GM21576 (cell line): ENCODE data around the gene FCGR3A.
A peak's percentile ranks its signal among the peaks of the same experiment; 100 is the strongest.
"Not testable (repeated sequence)": the region's sequence is repeated elsewhere in the genome, so short reads cannot be mapped to it uniquely, and the experiment has no call there.

Experiments
- ATAC-seq: cut with Tn5 transposase; IDR thresholded peaks from one replicate; pipeline ENCODE4 v1.9.1; 2021; ENCODE audit warnings: mild to moderate bottlenecking, moderate library complexity; ENCODE audit not compliant: unreplicated experiment

The FCGR3A gene

DNA sequence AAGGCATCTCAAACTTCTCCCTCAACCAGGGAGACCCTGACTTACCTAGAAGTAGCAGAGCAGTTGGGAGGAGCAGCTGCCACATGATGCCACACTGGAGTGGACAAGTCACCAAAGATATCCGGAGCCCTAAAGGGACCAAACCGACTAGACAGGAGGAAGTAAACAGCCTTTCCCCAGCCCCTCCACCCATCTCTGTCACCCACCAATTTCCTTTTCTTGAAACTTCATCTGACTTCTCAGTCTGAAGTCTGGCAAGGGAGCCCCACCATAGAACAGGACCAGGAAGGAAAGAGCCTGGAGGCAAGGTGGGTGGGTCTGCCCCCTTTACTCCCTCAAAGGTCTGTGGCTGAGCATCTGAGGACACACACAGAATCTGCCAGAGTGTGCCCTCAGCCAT lies at the start of gene FCGR3A:
Gene FCGR3A, minus strand, starts transcription at position 167 of the 400 bp plus-strand sequence. Its CDS starts 82 bp downstream, at position 85.
- ATAC-seq: no peak

DNA sequence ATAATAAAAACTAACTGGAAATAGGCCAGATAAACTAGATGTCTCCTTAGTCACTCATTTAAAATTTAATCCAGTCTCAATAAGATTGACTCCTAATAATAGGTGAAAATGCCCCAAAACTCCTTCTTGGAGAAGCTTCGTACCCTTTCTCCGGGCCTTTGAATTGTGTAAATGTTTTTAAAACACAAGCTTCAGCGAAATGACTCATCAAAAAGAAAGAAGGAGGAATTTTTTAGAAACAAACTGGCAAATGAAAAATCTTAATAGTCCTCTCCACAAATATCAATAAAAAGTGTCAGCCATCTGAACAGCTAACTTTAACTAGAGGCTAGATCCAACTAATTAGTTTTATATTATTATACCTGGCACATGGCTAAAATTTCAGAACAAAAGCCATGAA lies 47.5 kb upstream of the FCGR3A start:
- not testable (repeated sequence) for ATAC-seq

DNA sequence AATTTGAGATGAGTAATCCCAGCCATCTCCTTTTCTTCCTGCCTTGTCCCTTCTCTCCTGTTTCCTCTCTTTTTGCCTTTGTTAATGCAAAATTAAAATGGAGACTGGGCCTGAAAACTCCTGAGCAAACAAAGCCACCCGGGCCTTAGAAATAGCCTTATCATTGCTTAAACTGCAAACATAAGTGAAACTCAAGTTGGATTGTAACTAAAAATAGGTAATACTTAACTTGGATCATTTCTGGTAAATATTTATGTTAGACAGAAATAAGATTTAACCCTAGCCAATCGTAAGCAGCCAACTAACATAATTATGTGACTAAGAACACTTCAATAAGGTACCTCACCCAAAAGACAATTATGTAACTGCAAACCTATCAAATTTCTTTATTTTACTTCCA lies 46.0 kb upstream of the FCGR3A start:
- ATAC-seq: not testable (repeated sequence)

DNA sequence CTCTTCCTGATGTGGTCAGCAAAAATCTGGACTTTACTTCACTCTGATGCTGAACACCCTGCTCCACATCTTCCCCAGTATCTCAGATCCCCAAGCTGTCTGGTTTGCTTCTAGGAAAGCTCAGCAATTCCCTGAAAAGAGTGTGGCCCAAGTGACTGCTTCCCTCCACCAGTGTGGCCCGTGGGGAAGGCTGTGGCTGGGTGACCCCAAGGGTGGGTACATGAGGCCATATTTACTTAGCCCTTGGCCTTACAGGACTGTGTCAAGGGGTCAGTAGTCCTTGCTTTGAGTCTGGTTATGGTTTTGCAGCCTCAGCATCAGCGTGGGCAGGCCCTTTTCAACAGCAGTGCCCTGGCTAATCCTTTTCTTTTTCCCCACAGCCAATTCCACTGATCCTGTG lies 45.6 kb upstream of the FCGR3A start:
- not testable (repeated sequence) for ATAC-seq

DNA sequence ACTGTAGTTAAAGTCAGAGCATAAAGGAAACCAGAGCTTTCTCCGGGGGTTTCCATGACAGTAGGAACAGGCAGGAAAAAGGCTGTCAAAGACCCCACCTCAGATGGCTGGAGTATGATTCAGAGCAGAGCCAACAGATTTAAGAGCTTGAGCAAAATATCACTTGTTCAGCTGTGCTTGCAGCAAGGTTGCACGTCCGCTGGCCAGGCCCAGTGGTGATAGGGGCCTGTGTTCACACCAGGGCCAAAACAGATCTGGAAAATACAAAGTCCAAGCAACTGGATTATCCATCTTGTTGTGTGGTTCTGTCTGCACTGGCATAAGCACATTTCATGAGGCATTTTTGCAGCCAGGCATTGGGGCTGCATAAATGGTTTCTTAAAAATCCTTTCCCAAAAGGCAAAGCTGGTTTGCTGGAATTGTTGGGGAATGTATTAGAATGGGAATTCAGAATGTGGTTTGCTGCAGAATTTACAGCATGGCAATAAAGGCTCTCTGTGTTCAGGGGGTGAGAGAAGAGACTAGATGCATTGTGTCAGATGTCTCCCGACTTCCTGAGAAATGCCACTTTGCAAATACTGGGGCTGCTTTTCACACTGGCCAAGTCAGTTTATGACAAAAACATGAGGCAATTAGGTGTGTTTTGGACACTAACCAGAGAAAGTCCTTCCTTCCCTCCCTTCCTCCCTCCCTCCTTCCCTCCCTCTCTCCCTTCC lies 44.8 kb upstream of the FCGR3A start:
- ATAC-seq: not testable (repeated sequence)

DNA sequence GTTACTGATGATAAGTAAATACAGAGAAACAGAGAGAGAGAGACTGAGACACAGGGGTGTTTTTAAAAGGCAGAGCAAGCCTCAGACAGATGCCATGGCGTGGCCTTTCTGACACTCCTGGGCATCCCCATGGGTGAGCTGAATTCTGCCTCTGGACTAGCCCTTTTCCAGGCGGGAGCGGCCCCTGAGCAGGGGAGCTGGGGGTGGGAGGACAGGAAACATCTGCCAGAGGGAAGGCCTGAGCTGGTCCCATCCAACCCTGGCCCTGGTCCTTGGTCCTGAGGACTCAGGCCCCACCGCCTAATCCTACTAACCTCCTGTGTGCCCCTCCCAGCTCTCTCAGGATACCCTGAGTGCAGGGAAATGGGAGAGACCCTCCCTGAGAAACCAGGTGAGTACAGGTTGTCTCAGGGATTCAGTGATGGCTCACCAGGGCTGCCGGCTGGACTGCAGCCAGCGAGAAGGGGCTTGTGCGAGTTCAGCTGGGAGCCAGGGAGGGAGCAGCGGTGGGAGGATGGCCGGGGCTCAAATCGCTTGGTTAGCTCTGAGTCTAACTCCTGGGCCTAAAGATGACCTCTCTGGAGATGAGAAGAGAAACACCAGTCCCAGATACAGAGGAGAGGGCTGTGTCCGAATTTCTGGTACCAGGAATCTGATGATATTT lies 43.6 kb upstream of the FCGR3A start:
- not testable (repeated sequence) for ATAC-seq

DNA sequence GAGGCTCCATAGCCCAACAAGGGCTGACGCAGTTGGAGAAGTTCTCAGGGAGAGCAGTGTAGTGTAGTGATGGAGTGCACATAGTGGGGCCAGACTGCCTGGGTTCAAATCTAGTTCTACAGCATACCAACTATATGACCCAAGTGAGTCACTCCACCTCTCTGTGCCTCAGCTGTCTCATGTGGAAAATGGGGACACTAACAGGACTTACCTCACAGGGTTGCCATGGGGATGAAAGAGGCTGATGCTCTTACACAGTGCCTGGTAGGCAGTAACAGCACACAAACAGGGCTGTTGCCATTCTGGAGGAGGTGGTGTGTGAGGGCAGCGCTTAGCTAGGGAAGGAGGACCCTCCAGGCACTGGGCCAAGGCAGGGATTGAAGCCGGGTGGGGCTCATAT lies 43.0 kb upstream of the FCGR3A start:
- ATAC-seq: not testable (repeated sequence)

DNA sequence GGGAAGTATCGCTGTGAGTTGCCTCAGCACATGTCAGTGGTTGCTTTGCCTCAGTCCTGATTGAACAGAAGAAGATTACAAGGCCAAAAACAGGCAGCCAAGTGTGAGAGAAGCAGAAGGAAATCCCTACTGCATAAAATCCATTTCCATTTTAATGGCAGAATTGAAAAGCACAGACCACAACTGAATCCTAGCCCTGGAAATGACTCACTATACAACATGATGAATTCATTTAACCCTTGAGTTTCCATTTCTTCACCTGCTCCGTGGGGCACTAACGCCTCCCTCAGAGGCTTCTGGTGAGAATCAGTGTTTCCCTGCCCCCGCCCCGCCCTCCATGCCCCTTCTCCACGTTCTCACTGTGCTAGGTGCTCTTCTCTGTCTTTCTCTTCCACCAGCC lies 40.3 kb upstream of the FCGR3A start:
- ATAC-seq: not testable (repeated sequence)

DNA sequence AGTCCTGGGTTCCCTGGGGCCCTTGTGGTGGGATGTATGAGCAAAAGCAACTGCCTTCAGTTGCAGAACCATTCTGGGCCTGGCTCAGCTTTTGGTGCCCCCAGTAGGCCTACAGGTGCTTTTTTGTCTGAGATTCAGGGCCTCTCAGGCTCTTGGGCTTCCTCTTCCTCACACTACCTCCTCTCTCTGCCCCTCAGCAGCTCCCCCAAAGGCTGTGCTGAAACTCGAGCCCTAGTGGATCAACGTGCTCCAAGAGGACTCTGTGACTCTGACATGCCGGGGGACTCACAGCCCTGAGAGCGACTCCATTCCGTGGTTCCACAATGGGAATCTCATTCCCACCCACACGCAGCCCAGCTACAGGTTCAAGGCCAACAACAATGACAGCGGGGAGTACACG lies 39.7 kb upstream of the FCGR3A start:
- not testable (repeated sequence) for ATAC-seq

DNA sequence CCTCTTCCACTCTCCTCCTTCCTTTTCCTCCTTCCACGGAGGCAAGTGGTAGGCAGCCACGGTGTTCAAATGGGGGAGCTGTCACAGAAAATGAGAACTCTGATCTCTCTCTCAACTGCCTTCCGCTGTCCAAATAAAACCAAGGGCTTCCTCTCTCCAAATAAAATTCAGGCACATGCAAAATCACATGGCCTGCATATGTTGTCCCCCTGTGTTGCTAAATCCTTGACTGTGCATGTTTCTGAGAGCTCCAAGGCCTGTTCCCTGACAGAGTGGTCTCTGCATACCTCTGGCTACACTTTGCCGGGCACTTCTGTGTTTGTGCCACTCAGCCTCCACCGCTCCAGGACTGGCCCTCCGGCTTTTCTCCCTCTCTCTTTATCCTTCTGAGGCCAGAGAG lies 39.0 kb upstream of the FCGR3A start:
- ATAC-seq: not testable (repeated sequence)

DNA sequence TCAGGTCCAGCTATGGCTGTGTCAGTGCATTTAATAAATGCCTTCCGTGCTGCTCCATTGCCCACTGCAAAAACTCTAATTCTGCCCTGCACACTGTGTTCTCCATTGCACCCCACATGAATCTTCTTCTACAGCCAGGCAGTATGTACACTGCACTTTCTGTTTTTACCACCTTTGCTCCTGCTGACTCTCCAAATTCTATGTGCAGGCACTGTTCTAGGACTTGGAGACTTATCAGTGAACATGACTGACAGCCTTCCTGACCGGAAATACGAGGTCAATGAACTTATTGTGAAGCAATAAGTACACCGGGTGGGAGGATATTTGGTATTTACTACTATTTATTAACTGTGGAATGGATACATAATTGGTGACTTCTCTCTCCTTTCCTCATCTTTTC lies 33.3 kb upstream of the FCGR3A start:
- not testable (repeated sequence) for ATAC-seq

DNA sequence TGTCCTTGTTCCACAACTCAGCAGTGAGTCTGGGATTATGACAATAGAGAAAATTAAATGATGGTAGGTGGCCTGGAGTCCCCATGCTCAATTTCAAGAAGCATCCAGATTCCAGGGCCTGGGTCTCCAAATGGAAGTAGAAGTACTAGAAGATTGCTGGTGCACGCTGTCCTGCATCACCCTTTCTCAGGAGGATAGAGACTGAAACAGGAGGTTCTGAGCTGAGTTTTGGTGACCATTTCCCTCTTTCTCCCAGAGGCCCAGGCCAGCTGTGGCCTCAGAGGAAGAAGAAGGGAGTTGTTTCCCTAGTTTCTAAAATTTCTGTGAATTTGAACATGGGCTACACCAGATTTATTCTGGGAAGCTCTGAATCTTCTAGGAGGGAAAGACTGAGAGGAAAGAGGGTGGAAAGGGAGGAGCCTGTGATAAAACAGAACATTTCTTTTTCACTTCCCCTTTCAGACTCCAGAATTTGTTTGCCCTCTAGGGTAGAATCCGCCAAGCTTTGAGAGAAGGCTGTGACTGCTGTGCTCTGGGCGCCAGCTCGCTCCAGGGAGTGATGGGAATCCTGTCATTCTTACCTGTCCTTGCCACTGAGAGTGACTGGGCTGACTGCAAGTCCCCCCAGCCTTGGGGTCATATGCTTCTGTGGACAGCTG lies 31.4 kb upstream of the FCGR3A start:
- peak; percentile 69 for ATAC-seq

DNA sequence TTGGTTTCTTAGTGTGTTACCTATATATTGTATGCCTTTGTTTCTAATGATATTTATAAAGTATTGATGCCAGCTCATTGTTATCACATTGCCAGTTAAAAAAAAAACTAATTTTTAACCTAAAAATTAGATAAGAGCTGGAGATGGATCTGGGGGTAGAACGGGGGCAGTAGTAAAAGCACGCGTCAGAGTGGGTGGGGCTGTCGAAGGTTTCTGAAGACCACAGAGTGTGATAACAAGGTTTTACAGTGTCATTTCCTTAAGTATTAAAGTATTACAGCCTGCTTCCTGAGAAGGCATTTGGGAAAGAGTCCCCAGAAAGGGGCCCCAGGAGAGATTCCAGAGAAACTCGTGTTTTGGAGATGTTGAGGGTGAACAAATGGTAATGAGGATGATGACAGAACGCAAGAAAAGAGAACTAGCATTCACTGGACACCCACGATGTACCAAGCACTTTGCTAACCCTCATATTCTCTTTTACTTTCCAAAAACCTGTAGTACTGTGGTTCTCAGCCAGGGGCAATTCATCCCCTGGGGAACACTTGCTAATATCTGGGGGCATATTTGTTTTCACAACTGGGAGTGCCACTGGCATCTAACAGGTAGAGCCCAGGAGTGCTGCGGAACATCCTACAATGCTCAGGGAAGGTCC lies 30.4 kb upstream of the FCGR3A start:
- not testable (repeated sequence) for ATAC-seq

DNA sequence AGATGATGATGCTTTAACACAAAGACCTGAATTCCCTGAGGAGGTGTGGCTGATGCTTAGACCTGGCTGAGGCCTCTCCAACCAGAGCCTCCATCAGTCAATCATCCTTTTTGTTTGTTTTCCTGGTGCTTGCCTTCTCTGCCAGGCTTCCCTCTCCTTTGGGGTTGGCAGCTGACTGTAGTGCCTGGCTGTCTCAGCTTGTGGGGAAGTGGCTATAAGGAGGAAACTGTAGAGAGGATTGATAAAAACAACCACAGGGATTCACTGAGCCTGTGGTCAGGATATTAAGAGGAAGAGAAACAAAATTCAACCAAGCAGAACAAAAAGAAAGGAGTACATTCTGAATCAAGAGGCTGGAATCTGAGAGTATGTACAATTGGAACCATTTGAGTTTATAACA lies 27.1 kb upstream of the FCGR3A start:
- not testable (repeated sequence) for ATAC-seq

DNA sequence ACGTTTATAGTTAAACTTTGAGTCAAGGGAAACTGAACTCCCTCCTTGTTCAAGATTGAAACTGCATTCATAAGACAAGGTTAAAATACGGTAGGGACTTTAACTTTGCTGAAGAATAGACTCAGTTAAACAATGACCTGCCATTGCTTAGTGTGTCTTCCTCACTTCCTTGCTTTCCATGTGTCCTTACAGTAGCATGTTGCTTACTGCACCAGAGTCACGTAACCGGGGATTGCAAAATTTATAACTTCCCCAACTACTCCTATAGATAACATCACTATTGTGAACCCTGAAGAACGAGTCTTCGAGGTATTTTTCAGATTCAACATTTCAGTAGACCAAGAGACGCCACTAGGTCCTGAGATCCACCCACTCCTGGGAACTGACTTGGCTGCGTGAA lies 22.1 kb upstream of the FCGR3A start:
- not testable (repeated sequence) for ATAC-seq

DNA sequence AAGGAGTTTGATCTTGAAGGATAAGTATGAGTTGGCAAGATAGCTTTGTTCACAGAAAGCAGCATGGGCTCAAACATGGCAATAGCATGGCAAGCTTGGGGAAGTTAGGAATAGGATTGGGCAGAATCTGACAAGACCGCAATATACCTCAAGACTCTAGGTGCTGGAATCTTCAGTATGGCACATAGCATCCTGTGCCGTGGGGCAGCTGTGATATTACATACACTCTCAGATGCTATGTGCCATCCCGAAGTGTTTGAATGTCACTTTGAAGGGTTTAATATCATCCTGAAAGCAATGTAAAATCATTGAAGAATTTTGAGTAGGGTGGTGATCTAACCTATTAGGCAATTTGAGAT lies 17.0 kb upstream of the FCGR3A start:
- not testable (repeated sequence) for ATAC-seq

DNA sequence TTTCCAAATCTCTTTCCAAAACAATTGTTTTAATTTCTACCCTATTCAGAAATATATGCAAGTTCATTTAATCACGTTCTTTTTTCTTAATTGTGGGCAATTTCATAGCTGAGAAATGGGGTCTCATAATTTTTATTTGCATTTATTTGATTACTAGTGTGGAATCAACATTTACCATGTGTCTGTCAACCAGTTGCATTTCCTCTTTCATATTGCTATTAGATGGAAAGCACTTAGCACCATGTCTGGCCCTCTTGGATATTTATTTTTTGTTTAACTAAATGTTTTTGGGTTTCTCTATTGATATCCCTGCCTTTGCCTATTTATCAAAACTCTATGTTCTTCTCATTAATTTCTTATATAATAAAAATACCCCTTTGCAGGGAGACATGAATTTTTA lies 13.9 kb upstream of the FCGR3A start:
- ATAC-seq: not testable (repeated sequence)

DNA sequence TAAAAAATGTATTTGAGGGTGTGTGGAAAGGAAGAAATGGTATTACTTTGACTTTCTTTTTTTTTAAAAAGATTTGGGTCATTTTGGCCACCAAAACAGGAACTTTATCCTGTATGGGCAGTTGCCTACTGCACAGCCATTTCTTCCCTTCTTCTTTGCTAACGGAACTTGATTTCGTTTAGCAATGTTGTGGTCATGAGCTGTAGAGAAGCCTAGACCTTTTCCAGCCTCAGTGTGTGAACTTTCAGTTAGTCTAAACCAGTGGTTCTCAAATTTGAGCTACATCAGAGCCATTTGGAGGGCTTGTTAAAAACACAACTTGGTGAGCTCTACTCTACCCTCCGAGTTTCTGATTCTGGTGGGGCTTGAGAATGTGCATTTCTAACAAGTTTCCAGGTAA lies 12.8 kb upstream of the FCGR3A start:
- ATAC-seq: not testable (repeated sequence)

DNA sequence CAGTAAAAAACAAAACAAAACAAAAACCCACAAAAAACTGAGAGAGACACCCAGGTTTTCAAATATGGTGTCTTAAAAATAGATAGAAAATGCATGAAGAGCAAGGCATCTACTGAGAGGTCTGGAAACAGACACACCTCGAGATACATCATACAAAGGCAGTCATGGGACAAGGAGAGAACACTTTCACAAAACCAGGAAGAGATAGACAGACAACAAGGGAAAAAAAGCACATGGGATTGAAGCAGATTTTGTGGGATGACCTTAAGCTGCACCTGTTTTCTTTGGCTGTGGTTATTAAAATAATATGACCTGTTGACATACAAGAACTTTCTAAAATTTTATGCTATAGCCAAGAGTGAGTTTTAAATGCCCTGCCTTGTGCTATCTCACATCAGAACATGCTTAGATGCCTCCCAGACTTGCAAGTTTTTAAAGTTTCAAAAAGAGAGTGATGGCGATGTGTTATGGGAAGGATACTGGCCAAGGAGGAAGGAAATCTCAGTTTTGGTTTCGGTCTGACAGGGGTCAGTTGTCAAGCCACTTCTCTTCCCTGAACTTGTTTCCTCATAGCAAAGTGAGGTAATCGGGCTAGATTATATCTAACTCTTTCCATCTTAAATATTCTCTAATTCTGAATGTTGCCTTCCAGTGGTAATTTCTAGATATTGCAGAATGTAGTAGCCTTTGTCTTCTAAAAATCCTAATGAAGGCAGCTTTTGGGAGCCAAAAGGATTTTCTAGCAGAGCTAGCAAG lies 11.5 kb upstream of the FCGR3A start:
- not testable (repeated sequence) for ATAC-seq
